OCI-LY1 (cell line): ENCODE measurements around the gene BABAM1.

Experiments used
- EZH2 ChIP-seq: fragments of 200-600 bp; sonication (generic), shearing (Covaris generic); IDR thresholded peaks from 2 replicates; pipeline ENCODE4 v1.8.0; 2017; ENCODE audit warnings: borderline replicate concordance, mixed run types, mild to moderate bottlenecking, antibody characterized with exemption, low read length, moderate library complexity, mixed read lengths
- TF ChIP-seq, protein P1 (sequence below): fragments of 200-600 bp; sonication (generic), shearing (Covaris generic); IDR thresholded peaks from 2 replicates; pipeline ENCODE4 v1.5.1; 2017; ENCODE audit warnings: mild to moderate bottlenecking, antibody characterized with exemption, low read length, moderate library complexity, mixed read lengths

DNA sequence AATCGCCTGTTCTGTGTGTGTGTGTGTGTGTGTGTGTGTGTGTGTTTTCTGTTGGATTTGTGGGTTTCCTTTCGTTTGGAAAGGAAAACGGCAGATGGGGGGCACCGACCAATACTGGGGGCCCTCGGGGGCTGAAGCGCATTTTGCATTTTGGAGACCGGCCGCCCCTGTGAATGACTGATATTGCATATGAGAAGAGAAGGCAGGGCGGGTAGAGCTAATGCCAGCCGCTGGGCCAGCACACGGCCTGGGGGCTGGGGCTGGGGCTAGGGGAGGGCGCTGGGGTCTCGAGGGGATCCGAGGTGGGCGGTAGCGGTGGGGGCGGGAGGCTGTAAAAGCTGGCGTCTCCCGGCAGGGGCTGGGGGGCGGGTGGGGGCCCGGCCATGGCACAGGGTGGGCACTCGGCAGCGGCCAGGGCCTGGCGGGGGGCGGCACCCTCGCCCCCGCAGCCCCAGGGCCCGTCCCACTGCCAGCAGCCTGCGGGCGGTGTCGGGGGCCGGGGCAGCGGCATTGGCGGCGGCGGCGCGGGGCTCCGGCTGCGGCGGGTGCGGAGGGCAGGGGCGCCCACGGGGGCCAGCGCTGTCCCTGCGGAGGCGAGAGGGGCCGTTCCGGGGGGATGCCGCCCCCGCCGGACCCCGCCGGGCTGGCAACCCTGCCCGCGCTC is 56.2 kb downstream of the BABAM1 start:
- TF ChIP-seq, protein P1, sequence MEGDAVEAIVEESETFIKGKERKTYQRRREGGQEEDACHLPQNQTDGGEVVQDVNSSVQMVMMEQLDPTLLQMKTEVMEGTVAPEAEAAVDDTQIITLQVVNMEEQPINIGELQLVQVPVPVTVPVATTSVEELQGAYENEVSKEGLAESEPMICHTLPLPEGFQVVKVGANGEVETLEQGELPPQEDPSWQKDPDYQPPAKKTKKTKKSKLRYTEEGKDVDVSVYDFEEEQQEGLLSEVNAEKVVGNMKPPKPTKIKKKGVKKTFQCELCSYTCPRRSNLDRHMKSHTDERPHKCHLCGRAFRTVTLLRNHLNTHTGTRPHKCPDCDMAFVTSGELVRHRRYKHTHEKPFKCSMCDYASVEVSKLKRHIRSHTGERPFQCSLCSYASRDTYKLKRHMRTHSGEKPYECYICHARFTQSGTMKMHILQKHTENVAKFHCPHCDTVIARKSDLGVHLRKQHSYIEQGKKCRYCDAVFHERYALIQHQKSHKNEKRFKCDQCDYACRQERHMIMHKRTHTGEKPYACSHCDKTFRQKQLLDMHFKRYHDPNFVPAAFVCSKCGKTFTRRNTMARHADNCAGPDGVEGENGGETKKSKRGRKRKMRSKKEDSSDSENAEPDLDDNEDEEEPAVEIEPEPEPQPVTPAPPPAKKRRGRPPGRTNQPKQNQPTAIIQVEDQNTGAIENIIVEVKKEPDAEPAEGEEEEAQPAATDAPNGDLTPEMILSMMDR, result no peak
- no peak for TF ChIP-seq EZH2
